Measurements from ENCODE around the gene KIF5C.

The KIF5C gene

DNA sequence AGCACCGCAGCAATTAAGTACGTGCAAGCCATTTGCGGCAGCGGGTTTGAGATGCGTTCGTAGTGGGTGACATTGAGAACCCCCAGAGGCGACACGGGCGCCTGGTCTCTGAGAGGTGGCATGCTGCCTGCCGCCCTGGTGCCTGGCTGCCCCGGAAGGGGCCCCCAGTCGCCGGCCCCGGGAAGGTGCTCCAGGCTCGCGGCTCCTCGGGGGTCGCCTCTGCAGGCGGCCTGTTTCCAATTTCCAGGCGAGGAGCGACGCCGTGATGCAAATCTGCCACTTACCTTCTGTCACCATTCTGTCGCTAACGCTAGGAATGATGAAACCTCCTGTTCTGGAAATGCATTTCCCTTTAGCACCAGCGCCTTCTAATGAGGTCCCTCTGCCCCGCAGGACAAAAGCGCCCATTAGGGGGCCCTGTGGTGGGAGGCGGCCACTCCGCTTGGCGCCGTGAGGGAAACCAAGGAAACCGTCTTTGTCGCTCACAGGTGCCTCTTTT lies 13.0 kb downstream of the KIF5C start:
- DNase-seq (ENCODE audit: low spot score), result no peak

DNA sequence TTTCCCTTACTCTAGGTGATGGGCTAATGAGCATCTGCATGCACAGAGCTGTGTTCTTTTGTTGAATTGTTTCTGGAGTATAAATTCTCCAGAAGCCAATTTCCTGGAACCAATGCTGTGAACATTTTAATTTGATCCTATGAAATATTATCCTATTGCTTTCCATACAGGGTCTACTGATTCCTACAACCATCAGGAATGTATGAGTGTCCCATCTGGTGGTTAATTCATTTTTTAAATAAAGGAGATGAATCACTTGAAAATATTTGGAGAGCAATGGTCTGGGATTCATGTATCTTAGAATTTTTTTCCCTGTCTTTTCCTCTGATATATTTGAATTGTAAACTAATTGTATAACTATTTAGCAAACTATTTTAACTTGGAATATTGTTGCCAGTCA lies 14.0 kb downstream of the KIF5C start:
- DNase-seq (ENCODE audit: low spot score), result no peak

DNA sequence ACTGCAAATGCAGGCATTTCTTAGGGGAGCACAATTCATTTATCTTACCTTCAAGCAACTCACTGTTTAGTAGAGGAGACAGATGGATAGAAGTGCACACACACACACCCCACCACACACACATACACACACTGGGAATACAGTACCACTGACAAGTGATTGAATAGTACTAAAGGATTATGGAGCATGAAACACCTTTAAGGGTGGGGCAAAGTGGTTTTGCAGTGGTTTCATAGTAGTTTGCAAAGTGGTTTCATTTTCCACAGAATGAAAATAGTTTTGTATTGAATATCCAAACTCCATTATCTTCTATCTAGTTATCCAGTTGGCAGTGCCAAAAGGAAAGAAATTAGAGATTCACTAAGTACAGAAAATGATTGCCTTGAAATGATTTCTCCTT lies 18.9 kb downstream of the KIF5C start:
- no peak for DNase-seq (ENCODE audit: low spot score)

DNA sequence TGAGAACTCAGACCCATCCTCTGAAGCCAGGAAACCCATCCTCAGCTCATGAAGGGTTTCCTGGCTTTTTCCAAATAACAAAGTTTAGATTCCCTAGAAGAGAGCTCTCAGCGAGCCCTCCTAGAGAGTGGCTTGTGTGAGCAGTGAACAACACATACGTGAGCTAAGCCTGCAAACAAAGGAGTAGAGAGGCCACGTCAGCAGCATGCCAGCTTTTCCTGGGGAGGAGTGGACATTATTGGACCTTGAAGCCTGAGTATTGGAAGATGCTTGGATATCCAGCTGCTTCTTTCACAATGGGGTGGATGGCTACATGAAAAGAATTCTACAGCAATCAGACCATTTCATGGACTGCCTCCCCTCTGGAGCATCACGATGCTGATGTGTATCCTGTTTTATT lies 21.1 kb downstream of the KIF5C start:
- DNase-seq (ENCODE audit: low spot score), result no peak

DNA sequence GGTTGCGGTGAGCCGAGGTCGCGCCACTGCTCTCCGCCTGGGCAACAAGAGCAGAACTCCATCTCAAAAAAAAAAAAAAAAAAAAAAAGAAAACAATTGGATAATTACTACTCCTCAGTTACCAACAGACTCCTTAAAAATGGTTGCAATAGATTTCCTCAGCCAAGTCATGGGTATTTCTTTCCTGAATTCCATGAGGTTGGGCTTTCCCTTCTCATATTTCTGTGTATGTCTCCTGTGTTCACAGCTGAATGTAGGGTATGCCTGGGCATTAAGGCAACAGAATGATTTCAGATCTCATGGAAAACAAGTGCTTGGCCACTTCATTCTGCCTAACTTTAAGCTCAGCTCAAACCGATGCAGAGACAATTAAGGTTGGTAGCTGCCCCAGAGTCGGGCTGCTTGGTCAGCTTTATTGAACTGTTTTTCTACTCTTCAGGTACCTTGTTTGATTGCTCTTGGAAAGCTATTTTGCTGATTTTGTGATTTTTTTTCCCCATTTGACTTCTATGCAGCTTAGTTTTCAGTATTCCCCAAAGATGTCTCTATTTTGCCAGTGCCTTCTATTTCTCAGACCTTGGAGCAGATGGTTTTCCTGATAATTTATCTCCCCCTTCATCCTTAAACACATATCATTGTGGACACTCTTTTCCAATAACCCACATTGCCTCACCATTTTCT lies 24.8 kb downstream of the KIF5C start:
- DNase-seq (ENCODE audit: low spot score), result no peak

DNA sequence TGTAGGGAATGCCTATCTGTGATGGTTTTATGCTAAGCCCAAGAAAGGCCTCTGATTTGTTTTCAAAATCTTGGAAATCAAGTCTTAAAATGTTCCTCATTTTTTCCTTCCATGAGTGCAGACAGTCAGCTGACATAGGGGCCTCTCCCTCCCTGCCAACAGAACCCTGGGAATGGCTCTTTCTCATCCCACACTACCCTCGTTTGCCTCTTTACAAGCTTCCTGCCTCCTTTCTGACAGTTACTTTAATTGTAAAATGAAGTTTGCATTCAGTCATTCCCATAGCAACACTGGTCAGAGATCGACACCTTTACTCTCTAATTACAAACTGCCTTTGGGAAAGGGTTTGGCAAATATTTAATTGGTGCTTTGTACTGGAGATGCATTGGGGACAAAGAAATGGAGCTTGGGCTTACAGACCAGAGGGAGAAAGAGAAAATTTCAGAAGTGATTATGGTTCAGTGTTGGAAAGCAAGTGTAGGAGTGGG lies 25.4 kb downstream of the KIF5C start:
- DNase-seq (ENCODE audit: low spot score), result no peak

DNA sequence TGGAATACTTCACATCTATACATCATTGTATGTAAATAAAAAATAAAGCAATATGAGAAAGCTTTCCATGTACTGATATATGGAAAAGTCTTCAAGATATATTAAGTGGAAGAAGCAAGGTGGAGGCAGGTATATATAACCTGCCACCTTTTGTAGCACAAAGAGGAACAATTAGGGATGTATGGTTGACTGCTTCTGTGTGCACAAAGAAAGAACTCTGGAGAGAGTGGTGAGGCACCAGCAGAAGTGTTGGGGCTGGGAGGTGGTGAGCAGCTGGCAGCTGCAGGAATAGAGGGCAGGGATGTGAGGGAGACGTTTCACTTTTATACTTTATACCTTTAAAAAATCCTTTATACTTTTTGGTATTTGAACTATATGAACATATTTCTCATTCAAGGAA lies 26.1 kb downstream of the KIF5C start:
- DNase-seq (ENCODE audit: low spot score), result no peak

DNA sequence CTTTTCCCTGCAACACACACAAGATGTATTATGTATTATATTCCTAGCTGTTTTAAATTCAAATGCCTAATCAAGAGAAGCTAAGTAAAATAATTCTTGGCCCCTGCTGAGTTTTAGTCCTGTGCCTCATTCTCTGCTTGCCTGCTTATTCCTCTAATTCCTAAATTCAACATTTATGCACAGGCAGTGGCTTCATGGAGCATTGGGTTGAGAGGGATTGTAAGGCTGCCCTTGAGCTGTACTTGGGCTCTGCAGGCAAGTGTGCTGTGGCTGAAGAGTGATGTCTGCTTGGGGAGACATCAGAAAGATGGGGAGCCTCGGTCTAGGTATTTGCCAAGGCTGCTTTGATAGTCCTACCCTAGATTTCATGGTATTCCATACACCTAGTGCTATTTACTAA lies 27.8 kb downstream of the KIF5C start:
- no peak for DNase-seq (ENCODE audit: low spot score)

DNA sequence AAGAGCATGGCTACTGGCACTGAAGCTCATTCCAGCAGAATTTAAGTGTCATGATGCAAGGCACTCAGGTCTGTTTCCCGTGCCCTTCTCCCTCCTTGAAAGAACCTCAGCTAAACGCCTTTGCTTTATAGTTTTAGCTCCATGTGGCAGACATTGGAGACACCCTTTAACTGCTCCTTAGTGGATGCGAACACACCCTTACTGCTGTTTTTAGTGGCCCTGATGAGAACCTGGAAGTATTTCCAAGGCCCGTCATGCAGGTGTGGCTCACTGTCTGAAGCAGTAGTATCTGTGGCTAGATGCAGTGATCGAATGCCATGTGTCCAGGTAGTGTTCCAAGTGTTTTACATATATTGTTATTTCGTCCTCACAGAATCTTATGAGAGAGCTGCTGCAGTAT lies 28.3 kb downstream of the KIF5C start:
- no peak for DNase-seq (ENCODE audit: low spot score)

DNA sequence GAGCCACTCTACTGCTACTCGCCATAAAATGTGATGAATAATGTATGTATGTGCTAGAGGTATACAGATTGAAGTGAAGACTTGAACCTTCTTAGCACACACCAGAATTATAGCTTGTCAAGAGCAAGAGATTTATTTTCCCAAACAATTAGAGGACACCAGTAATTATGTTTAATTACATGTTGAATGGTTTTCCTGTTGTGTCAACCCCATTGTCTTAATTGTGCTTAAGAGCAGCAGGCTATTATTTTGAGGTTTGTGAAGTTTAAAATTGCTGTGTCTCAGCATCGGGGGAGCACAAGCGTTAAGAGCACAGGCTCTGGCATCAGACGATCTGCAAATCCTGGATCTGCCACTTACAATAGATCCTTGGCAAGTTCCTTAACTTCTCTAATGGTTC lies 29.0 kb downstream of the KIF5C start:
- no peak for DNase-seq (ENCODE audit: low spot score)

DNA sequence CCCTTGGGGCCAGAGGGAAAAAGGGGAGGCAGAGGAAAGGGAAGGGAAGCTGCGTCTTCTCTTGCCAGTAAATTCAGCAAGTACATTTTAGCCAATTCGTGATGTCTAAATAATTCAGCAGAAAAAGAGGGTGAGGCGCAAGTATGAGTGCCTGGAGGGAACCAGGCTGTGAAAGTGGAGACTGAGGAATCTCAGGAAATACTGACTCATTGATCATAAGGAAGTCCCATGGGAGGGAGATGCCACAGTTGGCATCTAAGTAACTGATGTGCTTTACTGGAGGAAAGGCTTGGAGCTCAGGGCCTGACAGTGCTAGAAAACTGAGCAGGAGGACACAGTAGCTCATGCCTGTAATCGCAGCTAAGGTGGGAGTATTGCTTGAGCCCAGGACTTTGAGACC lies 31.1 kb downstream of the KIF5C start:
- DNase-seq (ENCODE audit: low spot score), result no peak

DNA sequence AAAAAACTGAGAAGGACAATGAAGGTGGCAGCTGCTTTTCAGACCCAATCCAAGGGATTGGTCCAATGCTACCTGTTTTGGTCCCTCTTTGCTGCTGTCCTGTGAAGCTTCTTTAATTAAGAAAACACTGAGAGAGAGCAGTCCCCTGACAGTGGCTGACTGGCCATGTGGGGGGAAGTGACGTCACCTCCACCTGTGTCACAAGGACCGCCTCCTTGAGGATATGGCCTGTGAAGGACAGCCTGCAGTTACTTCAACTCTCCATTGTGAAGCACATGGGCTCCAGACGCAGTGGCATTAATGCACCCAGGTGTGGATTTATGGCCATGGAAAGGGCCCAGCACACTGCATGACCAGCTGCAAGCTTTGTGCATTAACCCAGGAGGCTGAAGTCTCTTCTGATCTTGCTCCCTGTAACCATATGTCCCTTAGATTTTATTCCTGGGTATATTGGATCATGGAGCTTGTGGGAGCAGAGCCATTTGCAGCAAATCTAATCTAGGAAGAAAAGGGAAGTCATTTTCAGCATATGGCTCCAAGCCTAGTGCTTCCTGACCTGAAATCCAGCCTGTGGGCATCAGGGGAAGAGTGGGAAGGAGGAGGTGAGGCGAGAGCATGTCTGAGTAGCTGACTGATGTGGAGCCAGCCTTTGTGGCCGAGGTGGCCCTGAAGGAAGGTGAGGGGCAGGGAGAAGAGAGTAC lies 32.2 kb downstream of the KIF5C start:
- no peak for DNase-seq (ENCODE audit: low spot score)

DNA sequence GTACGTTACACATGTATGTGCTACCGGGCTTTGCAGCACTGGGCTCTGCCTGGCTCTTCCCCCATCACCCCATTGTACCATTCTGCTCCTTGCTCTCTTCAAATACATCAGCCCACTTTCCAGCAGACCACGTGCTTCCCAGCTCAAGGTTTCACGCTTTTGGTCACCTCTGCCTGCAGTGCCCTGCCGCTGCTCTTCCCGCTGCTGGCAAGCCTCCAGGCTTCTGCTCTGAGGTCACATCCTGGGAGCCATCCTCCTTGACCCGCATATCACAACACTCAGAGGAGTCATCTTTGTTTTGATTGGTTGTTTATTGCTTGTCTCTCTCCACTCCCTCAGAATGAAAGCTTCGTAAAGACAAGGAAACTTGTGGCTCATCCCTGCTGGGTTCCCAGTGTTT lies 34.1 kb downstream of the KIF5C start:
- DNase-seq (ENCODE audit: low spot score), result no peak

DNA sequence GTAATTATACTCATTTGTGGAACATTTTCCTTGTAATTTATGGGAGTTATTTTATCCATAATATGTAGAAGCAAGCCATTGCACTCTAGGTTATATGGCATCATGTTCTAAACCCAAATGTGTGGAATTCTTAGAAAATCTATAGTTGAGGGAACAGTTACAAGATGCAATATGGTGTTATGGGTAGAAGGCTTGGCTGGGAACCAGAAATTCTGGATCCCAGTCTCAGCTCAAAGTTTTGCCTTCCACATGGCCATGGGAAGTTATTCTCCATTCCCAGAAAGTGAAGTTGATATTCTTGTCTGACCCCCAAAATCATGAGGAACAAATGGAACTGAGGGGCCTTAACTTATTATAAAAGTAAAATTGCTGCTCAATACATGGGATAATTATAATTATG lies 38.0 kb downstream of the KIF5C start:
- no peak for DNase-seq (ENCODE audit: low spot score)

DNA sequence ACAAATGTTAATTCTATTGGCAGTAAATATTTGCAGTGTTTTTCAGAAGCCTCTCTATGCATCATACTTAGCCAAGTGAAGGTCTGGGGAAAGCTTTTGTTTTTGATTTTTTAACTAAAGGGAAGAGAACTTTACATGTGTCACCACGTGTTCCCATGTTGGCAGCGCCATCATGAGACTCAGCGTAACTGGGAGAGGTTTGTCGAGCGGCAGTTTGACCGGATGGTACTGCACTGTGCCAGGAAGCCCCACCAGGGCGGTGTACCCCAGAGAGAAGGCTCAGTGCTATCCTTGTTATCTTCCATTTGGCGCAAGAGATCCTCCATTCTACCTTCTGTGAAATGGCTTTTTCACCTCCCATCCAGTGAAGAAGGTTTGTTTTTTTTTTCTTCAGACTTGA lies 38.5 kb downstream of the KIF5C start:
- no peak for DNase-seq (ENCODE audit: low spot score)

DNA sequence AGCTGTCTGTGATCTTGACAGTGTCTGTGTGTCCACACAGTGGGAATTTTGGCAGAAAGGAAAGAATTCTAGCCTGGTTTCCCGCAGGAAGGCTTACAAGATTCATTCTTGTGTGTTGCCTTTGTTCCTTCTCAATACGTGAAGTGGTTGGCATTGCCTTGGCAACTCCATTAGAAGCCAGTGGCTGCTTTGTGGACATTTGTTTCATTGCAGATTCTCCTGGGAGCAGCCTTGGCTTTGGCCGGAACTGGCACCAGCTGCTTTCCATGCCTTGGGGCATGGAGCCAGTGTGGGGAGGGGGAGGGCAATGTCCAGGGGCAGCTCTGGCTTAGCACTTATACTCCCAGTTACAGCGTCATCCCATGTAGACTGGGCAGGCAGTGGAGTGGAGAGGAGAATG lies 39.4 kb downstream of the KIF5C start:
- DNase-seq (ENCODE audit: low spot score), result no peak

DNA sequence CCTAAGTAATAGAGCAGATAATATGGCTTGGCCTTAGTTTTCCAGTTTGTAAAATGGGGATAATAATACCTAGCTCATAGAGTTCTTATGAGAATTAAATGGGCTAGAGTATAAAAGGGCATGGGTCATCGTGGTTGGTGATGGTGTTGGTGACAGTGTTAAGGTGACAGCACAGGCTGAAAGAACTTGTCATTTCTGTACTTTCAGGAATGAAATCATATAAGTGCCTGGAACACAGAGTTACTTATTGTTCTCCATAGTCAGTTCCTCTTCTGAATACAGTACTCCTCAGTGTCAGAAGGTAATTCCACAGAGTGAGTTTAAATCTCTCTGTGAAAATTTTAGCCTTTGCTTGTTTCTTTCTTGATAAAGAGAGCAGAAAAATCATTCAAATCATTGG lies 42.4 kb downstream of the KIF5C start:
- DNase-seq (ENCODE audit: low spot score), result no peak

DNA sequence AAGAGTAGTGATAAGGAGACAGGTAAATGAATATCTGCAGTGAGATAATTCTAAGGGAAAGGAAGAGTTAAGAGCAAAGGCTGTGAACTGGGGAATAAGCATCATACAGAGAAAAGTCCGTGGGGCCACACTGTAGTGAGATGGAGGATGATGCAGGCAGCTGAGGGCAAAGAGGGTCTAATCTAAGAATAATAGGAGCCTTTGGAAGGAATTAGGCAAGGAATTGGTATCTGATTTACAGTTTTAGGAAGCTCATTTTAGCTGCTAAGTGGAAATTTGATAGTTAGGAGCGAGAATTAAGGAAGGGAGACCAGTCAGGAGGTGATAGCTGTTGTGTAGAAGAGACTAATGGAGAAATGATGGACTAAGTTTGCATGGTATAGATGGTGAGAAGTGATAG lies 43.5 kb downstream of the KIF5C start:
- DNase-seq (ENCODE audit: low spot score), result no peak

DNA sequence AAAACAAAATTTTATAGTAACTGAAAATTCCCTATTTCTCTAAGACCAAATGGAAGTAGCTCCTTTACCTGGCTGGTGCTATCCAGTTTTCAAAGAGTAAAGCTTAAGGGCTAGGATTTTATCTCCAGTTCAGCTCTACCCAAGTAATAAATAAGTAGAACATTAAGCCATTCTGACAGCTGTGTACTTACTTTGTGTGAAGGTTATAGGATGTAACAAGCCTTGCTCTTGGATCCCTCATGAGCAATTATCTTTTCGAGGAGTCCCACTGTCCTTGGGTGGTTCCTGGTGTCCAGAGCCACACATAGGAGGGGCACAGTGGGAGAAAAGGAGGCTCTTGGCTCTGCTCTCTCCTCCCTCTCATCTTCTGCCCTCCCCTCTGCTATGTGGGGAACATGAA lies 45.5 kb downstream of the KIF5C start:
- no peak for DNase-seq (ENCODE audit: low spot score)

DNA sequence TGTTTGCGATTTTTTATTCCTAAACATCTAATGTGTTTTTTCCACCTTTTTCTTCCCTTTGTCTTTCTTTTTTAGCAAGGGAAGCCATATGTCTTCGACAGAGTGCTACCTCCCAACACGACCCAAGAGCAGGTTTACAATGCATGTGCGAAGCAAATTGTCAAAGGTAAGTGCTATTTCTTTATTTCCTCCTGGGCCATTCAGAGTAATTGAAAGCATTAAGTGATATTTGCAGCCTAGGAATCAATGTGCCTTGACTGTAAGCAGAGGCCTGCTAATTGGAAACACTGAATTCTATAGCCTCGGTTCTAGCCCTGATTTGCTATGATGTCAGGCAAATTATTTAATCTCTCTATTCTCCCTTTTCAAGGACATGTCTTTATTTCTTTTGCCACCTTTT lies 47.0 kb downstream of the KIF5C start:
- no peak for DNase-seq (ENCODE audit: low spot score)

DNA sequence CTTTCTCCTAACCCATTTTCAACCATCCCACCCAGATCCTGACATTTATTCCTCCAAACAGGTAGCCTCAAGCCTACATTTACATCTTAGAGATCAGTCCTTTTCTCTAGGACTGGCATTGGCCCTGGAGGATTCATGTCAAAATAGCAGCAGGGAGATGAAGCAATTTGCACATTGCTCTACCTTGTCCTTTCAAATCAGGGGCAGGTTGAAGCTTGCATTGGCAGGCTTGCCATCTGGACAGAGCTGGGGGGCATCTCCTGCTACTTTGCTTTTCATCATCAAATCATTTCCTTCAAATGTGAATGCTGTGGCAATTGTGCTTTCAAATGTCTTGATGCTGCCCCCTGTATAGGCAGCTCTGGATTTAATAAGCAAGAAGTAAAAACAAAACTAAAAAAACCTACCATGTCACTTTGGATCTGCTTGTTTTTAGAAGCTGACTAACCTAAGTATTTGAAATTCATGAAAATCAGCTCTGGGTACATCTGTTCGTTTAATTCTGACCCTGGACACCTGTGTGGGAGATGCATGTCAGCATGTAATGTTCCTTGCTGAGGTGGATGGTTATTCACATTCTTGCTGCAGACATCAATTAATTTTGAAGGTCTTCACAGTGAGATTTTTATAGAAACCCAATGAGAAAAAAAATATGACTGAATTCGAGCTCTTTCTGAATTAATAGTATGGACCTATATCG lies 47.9 kb downstream of the KIF5C start:
- DNase-seq (ENCODE audit: low spot score), result no peak

DNA sequence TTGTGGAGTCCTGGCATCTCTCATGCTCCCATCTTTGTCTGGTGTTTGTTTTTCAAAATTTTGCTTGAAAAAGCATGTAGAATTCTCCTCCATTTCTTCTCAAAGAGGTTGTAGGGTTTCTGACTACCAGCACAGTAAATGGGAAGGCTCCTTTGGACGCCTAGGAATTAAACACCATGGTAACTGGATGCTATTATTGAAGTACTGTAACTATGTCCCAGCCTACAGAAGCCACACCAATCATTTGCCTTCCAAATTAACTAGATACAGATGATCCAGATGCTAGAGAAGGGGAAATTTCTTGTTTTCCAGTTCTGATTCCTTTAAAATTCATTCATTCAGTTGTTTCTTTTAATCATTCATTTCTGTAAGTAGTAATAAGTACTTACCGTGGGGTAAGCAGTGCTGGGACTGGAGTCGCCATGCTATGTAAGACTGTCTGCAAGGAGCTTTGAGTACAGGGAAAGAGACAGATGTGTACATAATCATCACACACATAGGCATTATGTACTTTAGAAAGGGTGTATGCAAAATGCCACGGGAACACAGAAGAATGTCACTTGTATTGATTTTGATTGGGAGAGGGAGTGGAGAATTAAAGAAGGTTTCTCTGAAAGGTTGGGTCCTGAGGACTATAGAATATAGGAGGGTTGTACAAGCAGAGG lies 49.6 kb downstream of the KIF5C start:
- no peak for DNase-seq (ENCODE audit: low spot score)
